ENCODE measurements around the gene NRXN3.

NRXN3 gene

GRCh38 chr14:79543967-79544697 lies 1374.0 kb downstream of the NRXN3 start:
- DNase-seq (ENCODE audit: low read depth), result peak; percentile 12

DNA sequence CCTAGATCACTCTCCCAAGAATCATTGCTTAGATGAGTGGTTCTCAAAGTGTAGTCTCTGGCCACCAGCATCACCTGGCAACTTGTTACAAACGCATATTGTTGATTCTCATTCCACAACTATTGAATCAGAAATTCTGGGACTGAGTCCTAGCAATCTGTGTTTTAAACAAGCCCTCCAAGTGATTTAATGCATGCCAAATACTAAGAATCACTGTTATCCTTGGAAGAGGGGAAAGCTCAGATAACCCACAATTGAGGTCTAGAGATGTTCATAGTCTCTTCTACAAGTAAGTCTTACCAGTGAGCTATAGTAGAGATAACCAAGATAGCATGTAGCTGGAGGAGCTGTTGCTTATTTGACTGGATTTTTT lies 1374.5 kb downstream of the NRXN3 start:
- peak; percentile 60 for DNase-seq (ENCODE audit: low read depth)

GRCh38 chr14:79548836-79549235 lies 1378.7 kb downstream of the NRXN3 start:
- no peak for DNase-seq (ENCODE audit: low read depth)

- DNase-seq (ENCODE audit: low read depth), result peak; percentile 47
These were observed 1379.3 kb downstream of the NRXN3 start for GRCh38 chr14:79549515-79549914.

DNA sequence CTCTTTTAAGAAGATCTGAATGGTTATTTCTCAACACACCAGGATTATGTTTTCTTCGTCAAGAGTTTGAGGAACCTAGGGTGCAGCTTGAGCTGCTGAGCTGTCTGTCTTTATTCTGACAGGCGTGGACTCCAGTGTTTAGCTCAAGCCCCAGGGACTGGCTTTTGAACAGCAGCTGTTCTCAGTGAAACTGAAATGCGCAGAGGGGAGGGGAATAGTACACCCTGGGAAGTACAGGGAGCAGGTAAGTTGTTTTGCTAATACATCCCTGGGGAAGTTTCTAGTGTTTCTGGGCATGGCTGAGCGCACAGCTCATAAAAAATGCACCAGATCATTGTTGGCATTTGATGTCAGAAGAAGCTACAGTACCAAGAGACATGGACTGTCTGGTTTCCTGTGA lies 1381.3 kb downstream of the NRXN3 start:
- DNase-seq (ENCODE audit: low read depth), result no peak

GRCh38 chr14:79552778-79553177 lies 1382.6 kb downstream of the NRXN3 start:
- no peak for DNase-seq (ENCODE audit: low read depth)

DNA sequence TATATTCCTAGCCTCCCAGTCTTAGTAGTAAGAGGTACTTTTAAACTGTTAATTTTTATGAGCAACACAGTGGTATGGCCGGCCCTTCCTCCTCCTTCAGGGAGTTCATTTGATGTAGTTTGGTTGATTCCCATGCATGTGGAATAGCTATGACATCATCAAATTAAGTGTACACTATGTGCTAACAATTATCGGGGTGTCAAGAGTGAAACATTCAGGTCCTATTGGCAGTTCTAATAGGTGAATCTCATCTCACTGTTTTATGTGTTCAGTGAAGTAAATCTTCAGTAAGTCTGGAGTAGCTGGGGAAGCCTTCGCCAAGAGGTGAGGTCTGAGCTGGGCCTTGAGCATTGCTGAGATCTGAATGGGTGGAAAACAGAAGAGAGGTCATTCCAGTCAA lies 1384.6 kb downstream of the NRXN3 start:
- DNase-seq (ENCODE audit: low read depth), result no peak

- DNase-seq (ENCODE audit: low read depth), result no peak
These were observed 1385.3 kb downstream of the NRXN3 start for GRCh38 chr14:79555429-79555828.

DNA sequence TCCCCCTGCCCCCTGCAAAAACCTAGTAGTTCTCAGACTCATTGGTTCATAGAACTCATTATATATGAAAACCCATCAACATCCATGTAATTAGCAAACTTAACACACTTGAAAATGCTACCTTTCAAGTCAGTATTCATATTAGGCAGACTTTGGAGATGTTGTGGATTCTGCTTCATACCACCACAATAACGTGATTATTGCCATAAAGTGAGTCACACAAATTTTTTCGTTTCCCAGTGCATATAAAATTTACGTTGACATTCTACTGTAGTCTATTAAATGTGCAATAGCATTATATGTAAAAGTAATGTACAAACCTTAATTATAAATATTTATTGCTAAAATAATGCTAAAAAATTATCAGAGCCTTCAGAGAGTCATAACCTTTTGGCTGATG lies 1387.1 kb downstream of the NRXN3 start:
- DNase-seq (ENCODE audit: low read depth), result no peak

GRCh38 chr14:79562185-79562584 lies 1392.0 kb downstream of the NRXN3 start:
- DNase-seq (ENCODE audit: low read depth), result no peak

DNA sequence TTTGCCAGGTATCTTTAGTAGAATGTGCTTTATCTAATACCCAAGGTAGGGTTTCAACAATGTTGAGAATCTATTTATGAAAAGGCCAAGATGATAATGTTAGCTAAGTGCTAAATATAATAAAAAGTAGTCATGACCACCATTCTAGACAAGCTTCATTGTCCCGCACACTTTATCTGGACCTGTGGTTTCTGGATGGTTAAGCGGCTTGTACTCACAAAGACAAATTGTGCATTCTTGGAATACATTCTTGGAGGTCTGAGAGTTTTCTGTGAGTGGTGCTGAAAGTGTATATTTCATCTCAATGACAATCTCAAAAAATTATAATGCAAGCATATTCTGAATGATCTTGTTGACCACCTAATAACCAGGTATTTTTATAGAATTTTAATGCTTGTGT lies 1394.2 kb downstream of the NRXN3 start:
- DNase-seq (ENCODE audit: low read depth), result no peak

GRCh38 chr14:79567306-79567705 lies 1397.1 kb downstream of the NRXN3 start:
- DNase-seq (ENCODE audit: low read depth), result no peak

DNA sequence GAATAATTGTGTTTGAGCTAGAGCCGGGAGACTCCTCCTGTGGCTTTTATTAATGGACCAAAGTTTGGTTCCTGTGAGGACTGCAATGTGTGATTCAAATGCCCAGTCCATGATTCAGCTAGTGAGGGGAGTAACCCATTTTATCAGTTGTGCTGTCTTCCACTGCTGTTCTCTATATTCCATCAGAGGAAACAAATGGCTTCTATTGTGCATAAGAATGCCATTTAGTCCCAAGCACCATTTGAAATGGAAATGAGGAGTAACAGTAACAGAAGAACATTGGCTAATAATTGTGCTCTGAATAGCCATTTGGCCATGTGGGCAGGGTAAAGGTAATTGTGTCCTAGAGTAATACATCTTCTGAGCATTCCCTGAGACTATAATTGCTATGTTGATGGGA lies 1398.4 kb downstream of the NRXN3 start:
- DNase-seq (ENCODE audit: low read depth), result no peak

- DNase-seq (ENCODE audit: low read depth), result no peak
These were observed 1398.9 kb downstream of the NRXN3 start for GRCh38 chr14:79569072-79569471.

DNA sequence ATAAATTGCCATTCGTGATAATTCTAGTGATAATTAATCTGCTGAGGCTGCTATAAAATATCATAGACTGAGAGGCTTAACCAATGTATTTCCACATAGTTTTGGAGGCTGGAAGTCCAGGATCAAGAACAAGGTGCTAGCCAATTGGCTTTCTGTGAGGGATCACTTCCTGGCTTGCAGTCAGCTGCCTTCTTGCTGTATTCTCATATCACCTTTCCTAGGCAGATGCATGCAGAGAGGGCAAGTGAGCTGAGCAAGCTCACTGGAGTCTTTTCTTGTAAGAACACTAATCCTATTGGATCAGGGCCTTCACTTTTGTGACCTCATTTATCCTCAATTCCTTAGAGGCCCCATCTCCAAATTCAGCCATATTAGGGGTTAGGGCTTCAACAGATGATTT lies 1400.5 kb downstream of the NRXN3 start:
- DNase-seq (ENCODE audit: low read depth), result no peak

GRCh38 chr14:79571366-79571765 lies 1401.2 kb downstream of the NRXN3 start:
- DNase-seq (ENCODE audit: low read depth), result no peak

- no peak for DNase-seq (ENCODE audit: low read depth)
These were observed 1403.3 kb downstream of the NRXN3 start for GRCh38 chr14:79573486-79573885.

GRCh38 chr14:79575032-79575431 lies 1404.9 kb downstream of the NRXN3 start:
- DNase-seq (ENCODE audit: low read depth), result no peak

- DNase-seq (ENCODE audit: low read depth), result no peak
These were observed 1406.3 kb downstream of the NRXN3 start for GRCh38 chr14:79576424-79576823.

GRCh38 chr14:79578470-79578869 lies 1408.3 kb downstream of the NRXN3 start:
- DNase-seq (ENCODE audit: low read depth), result no peak

GRCh38 chr14:79580414-79580813 lies 1410.2 kb downstream of the NRXN3 start:
- DNase-seq (ENCODE audit: low read depth), result no peak

GRCh38 chr14:79580906-79581305 lies 1410.7 kb downstream of the NRXN3 start:
- no peak for DNase-seq (ENCODE audit: low read depth)

GRCh38 chr14:79581912-79582576 lies 1411.9 kb downstream of the NRXN3 start:
- DNase-seq (ENCODE audit: low read depth), result no peak
